AG04450 (cell line): ENCODE data around the gene SCEL. TPM values are rescaled to one million over a fixed set of nuclear protein-coding genes. Genes with fewer than 3 reads are reported as not detected.

Experiments
- CTCF ChIA-PET: fragments of 300-600, 350-600 bp; formaldehyde crosslinking; extraction: SDS; loops from one replicate; lab custom pipeline; 2022; ENCODE audit warnings: antibody characterized with exemption, inconsistent platforms; lab: Charles Lee
- POLR2A ChIA-PET: fragments of 350-600 bp; formaldehyde crosslinking; extraction: SDS; loops from one replicate; lab custom pipeline; 2021; ENCODE audit warnings: antibody characterized with exemption, inconsistent platforms; lab: Yijun Ruan, JAX
- DNase-seq: peaks from one replicate; pipeline ENCODE4 v3.0.0-alpha.2; 2011; ENCODE audit warnings: low read depth, low spot score
- H3K27ac ChIP-seq: one replicate; pipeline ENCODE4 v1.5.1; 2012; ENCODE audit warnings: low read depth, low read length, control low read depth
- H3K27me3 ChIP-seq: one replicate; pipeline ENCODE4 v1.6.0; 2012; ENCODE audit warnings: low read length; ENCODE audit not compliant: control insufficient read depth, insufficient read depth
- H3K4me3 ChIP-seq: 2 replicates; pipeline ENCODE4 v1.5.1; 2011; ENCODE audit warnings: mild to moderate bottlenecking, low read depth, low read length, control low read depth
- H3K9me3 ChIP-seq: 2 replicates; pipeline ENCODE4 v1.5.1; 2012; ENCODE audit warnings: low read length; ENCODE audit not compliant: control insufficient read depth, insufficient read depth
- polyA plus RNA-seq: library from polyadenylated mRNA; depleted of rRNA; stranded (reverse); fragments of >200 nt; gene quantifications from 2 replicates; pipeline ENCODE4 v1.2.3, GENCODE V29; 2011
- TF ChIP-seq, protein P1 (sequence below): IDR thresholded peaks from 2 replicates; pipeline ENCODE4 v1.5.1; 2011; ENCODE audit warnings: low read depth, low read length, control low read depth, inconsistent platforms

Gene SCEL
- polyA plus RNA-seq, 1 experiment, result not detected

DNA sequence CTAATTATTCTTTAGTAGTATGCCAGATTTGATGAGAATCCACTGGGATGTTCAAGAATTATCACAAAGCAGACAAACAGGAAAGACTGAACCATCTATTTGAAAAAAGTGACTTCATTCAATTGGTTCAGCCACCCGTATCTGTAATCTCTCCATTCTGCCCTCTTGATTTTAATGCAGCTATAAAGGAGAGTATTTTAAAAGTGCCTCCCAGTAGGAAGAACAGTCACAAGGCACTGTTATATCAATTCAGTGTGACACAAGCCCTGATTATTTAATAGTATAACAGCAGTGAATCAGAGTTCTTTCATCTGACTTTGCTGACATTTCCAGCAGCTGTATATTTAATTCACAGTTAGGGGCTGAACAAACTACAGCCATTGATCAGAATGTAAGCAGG, 84.6 kb downstream of the SCEL start:
- ChIA-PET POLR2A (no interaction called here), CTCF (no interaction called here)
- Histone ChIP-seq H3K9me3 (no peaks in the 10 kb centered on the region), H3K27ac (no peak overlapping the region), H3K4me3 (no peak overlapping the region), H3K27me3 (no peaks in the 10 kb centered on the region)
- TF ChIP-seq, protein P1, sequence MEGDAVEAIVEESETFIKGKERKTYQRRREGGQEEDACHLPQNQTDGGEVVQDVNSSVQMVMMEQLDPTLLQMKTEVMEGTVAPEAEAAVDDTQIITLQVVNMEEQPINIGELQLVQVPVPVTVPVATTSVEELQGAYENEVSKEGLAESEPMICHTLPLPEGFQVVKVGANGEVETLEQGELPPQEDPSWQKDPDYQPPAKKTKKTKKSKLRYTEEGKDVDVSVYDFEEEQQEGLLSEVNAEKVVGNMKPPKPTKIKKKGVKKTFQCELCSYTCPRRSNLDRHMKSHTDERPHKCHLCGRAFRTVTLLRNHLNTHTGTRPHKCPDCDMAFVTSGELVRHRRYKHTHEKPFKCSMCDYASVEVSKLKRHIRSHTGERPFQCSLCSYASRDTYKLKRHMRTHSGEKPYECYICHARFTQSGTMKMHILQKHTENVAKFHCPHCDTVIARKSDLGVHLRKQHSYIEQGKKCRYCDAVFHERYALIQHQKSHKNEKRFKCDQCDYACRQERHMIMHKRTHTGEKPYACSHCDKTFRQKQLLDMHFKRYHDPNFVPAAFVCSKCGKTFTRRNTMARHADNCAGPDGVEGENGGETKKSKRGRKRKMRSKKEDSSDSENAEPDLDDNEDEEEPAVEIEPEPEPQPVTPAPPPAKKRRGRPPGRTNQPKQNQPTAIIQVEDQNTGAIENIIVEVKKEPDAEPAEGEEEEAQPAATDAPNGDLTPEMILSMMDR, result no peak
- no peak for DNase-seq

DNA sequence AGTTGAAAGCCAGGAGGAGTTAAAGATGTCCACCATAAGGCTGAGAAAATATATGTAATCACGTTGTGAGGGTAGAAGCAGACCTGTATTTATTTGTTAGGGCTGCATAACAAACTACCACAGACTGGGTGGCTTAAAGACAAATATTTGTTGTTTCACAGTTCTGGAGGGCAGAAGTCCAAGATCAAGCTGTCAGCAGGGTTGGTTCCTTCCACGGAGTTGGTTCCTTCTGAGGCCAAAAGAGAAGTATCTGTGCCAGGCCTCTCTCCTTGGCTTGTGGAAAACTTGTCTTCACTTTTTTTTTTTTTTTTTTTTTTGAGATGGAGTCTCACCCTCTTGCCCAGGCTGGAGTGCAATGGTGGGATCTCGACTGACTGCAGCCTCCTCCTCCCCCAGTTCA, 88.3 kb downstream of the SCEL start:
- TF ChIP-seq, protein P1, result no peak
- no peaks in the 10 kb centered on the region for H3K27me3 ChIP-seq
- ChIA-PET POLR2A (no interaction called here), CTCF (no interaction called here)
- no peak overlapping the region for H3K27ac ChIP-seq
- H3K4me3 ChIP-seq, result no peak overlapping the region
- no peak for DNase-seq
- H3K9me3 ChIP-seq, result no peaks in the 10 kb centered on the region

DNA sequence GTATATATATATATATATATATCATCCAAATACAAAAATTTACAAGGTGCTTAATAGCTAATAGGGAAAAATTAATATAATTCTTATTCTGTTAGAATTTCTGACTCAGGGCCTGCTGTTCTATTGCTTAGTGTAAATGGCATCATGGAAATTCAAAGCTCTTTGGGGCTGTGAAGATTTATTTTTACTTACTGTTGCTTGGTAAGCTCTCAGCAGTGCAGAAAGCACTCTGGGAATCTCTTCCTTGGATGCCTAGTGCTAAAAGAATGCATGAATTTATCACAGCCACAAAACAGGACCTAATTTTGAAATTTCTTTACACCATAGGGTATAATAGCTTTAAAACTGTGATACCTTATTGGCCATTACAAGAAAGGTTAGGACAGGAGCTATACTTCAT, 92.7 kb downstream of the SCEL start:
- Histone ChIP-seq H3K27ac (no peak overlapping the region), H3K27me3 (no peaks in the 10 kb centered on the region), H3K9me3 (no peaks in the 10 kb centered on the region), H3K4me3 (no peak overlapping the region)
- TF ChIP-seq, protein P1, result no peak
- POLR2A ChIA-PET, result no interaction called here
- CTCF ChIA-PET, result interaction anchor here (0.5 to 1.1 kb wide), 3 partner anchors 13 to 144 kb away, joined by 3 read pairs; no protein-coding TSS in a partner anchor
- DNase-seq, result no peak

DNA sequence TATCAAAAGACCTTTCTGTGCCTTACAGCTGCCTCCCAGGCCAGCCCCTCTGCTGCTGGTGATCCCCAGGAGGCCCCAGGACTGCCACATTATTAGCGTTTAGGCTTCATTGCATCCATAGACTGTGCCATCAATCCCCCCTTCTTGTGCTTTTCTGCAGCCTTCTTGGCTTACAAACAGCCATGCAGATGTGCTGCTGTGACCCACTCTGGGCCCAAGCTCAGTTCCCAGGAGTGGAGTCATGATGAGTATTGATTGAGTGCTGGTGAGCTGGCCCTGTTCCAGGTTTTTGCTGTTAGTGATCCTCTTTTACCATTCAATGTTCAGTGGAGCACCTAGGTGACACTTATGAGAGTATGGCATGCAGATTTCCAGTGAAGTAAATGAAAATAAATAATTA, 102.1 kb downstream of the SCEL start:
- no peak overlapping the region for H3K27ac ChIP-seq
- no peak overlapping the region for H3K4me3 ChIP-seq
- ChIA-PET POLR2A (no interaction called here), CTCF (no interaction called here)
- TF ChIP-seq, protein P1, result no peak
- no peak for DNase-seq
- H3K27me3 ChIP-seq, result no peaks in the 10 kb centered on the region
- no peaks in the 10 kb centered on the region for H3K9me3 ChIP-seq

DNA sequence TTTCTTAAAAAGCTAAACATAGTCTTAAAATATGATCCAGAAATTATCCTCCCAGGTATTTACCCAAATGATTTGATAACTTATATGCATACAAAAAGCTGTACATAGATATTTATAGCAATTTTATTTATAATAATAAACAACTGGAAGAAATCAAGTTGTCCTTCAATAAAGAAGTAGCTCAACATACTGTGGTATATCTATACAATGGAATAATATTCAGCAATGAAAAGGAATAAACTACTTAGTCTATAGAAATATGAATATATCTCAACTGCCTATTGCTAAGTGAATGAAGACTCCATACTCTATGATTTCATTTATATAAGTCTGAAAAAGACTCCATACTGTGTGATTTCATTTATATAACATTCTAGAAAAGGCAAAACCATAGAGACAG, 114.9 kb downstream of the SCEL start:
- Histone ChIP-seq H3K9me3 (no peaks in the 10 kb centered on the region), H3K4me3 (no peak overlapping the region), H3K27ac (no peak overlapping the region), H3K27me3 (no peaks in the 10 kb centered on the region)
- CTCF ChIA-PET, result no interaction called here
- TF ChIP-seq, protein P1, result no peak
- no peak for DNase-seq
- POLR2A ChIA-PET, result no interaction called here
